Stimulated activated CD4-positive, alpha-beta T cell treated with anti-CD3 and anti-CD28 coated beads, Interleukin-12 subunit alpha, Interleukin-12 subunit beta, amount 100 ng/mL, for 4 hours (primary cell): ENCODE data around the gene AUTS2.

Experiments
- DNase-seq: peaks from one replicate; pipeline ENCODE4 v3.0.0-alpha.2; 2020

AUTS2 gene

GRCh38 chr7:69625238-69625637, 27.0 kb downstream of the AUTS2 start:
- DNase-seq = no peak

- no peak for DNase-seq
Measured at GRCh38 chr7:69625798-69626197, 27.5 kb downstream of the AUTS2 start.

GRCh38 chr7:69630292-69630691, 32.0 kb downstream of the AUTS2 start:
- no peak for DNase-seq

- DNase-seq = no peak
Measured at GRCh38 chr7:69631131-69631530, 32.9 kb downstream of the AUTS2 start.

- no peak for DNase-seq
Measured at GRCh38 chr7:69632280-69632679, 34.0 kb downstream of the AUTS2 start.

- DNase-seq = no peak
Measured at GRCh38 chr7:69633122-69633831, 35.0 kb downstream of the AUTS2 start.

- no peak for DNase-seq
Measured at GRCh38 chr7:69635555-69636185, 37.4 kb downstream of the AUTS2 start.

- DNase-seq = no peak
Measured at GRCh38 chr7:69638674-69639073, 40.4 kb downstream of the AUTS2 start.

- no peak for DNase-seq
Measured at GRCh38 chr7:69640216-69640615, 41.9 kb downstream of the AUTS2 start.

GRCh38 chr7:69640925-69641594, 42.8 kb downstream of the AUTS2 start:
- DNase-seq = no peak

- DNase-seq = no peak
Measured at GRCh38 chr7:69643265-69643664, 45.0 kb downstream of the AUTS2 start.

- DNase-seq = no peak
Measured at GRCh38 chr7:69643708-69644445, 45.6 kb downstream of the AUTS2 start.

GRCh38 chr7:69645683-69646082, 47.4 kb downstream of the AUTS2 start:
- DNase-seq = no peak

GRCh38 chr7:69651101-69651590, 52.9 kb downstream of the AUTS2 start:
- no peak for DNase-seq

- DNase-seq = no peak
Measured at GRCh38 chr7:69652947-69653701, 54.8 kb downstream of the AUTS2 start.

GRCh38 chr7:69653806-69654205, 55.5 kb downstream of the AUTS2 start:
- DNase-seq = no peak

GRCh38 chr7:69654381-69654780, 56.1 kb downstream of the AUTS2 start:
- DNase-seq = no peak

- DNase-seq = no peak
Measured at GRCh38 chr7:69654849-69655707, 56.8 kb downstream of the AUTS2 start.

GRCh38 chr7:69656077-69656476, 57.8 kb downstream of the AUTS2 start:
- DNase-seq = no peak

- no peak for DNase-seq
Measured at GRCh38 chr7:69656890-69657289, 58.6 kb downstream of the AUTS2 start.

- no peak for DNase-seq
Measured at GRCh38 chr7:69657331-69657730, 59.1 kb downstream of the AUTS2 start.

GRCh38 chr7:69657985-69658384, 59.7 kb downstream of the AUTS2 start:
- DNase-seq = no peak
